Erythroblast (primary cell): ENCODE data around the gene FGA.

Experiments
- GATA1 ChIP-seq: IDR thresholded peaks from 2 replicates; pipeline ENCODE4 v1.6.1; 2011; ENCODE audit warnings: low read depth, mild to moderate bottlenecking, control low read depth, low read length, moderate library complexity
- POLR2A ChIP-seq: IDR thresholded peaks from 2 replicates; pipeline ENCODE4 v1.6.1; 2011; ENCODE audit warnings: mild to moderate bottlenecking, low read length

DNA sequence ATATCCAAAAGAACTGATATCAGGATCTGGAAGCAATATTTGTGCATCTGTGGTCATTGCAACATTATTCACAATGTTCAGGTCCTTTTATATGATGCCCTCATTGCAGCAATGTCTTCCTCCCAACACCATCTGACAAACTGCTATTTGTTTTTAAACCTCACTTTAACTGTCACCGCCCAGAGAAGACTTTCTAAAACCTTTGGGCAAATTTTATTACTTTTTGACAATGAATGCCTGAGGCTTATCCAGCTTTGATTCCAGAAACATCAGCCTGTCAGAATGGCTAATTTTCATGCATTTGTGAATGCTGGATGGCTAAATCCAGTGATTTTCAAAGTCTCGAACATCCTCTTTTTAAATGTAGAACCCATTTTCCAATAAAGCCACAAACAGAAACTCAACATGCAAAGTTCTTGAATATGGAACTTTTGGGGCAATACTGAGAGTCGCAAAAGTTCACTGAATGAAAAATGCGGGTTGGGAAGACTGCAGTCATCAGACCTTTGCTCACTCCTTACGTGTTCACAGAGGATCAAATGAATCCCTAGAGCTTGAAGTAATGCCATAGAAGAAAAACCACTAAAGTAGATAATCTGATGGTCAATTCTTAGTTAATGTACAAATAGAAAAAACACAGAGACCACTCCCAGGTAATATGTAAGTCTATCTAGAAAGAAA is 17.2 kb downstream of the FGA start:
- TF ChIP-seq POLR2A (no peak), GATA1 (no peak)
